AG04450 (cell line): ENCODE measurements around the gene KRT6B. TPM values are rescaled to one million over a fixed set of nuclear protein-coding genes. Genes with fewer than 3 reads are reported as not detected.

ENCODE experiments used
- CTCF ChIA-PET: fragments of 300-600, 350-600 bp; formaldehyde crosslinking; extraction: SDS; loops from one replicate; lab custom pipeline; 2022; ENCODE audit warnings: antibody characterized with exemption, inconsistent platforms; lab: Charles Lee
- POLR2A ChIA-PET: fragments of 350-600 bp; formaldehyde crosslinking; extraction: SDS; loops from one replicate; lab custom pipeline; 2021; ENCODE audit warnings: antibody characterized with exemption, inconsistent platforms; lab: Yijun Ruan, JAX
- DNase-seq: peaks from one replicate; pipeline ENCODE4 v3.0.0-alpha.2; 2011; ENCODE audit warnings: low read depth, low spot score
- H3K27ac ChIP-seq: one replicate; pipeline ENCODE4 v1.5.1; 2012; ENCODE audit warnings: low read depth, low read length, control low read depth
- H3K27me3 ChIP-seq: one replicate; pipeline ENCODE4 v1.6.0; 2012; ENCODE audit warnings: low read length; ENCODE audit not compliant: control insufficient read depth, insufficient read depth
- H3K4me3 ChIP-seq: 2 replicates; pipeline ENCODE4 v1.5.1; 2011; ENCODE audit warnings: mild to moderate bottlenecking, low read depth, low read length, control low read depth
- H3K9me3 ChIP-seq: 2 replicates; pipeline ENCODE4 v1.5.1; 2012; ENCODE audit warnings: low read length; ENCODE audit not compliant: control insufficient read depth, insufficient read depth
- polyA plus RNA-seq: library from polyadenylated mRNA; depleted of rRNA; stranded (reverse); fragments of >200 nt; gene quantifications from 2 replicates; pipeline ENCODE4 v1.2.3, GENCODE V29; 2011
- TF ChIP-seq, protein P1 (sequence below): IDR thresholded peaks from 2 replicates; pipeline ENCODE4 v1.5.1; 2011; ENCODE audit warnings: low read depth, low read length, control low read depth, inconsistent platforms

KRT6B gene
- polyA plus RNA-seq, 1 experiment, result not detected

- peaks cover 15% of the 10 kb centered on the region for H3K27me3 ChIP-seq
- CTCF ChIA-PET, result no interaction called here
These were observed 46.0 kb downstream of the KRT6B start, which contains the start of gene KRT82 for GRCh38 chr12:52405922-52406385. TSS of gene KRT82 (minus strand) at chr12:52406335. CDS start at chr12:52406277, 58 bp downstream.

GRCh38 chr12:52404951-52405350, 47.0 kb downstream of the KRT6B start:
- peaks cover 15% of the 10 kb centered on the region for H3K27me3 ChIP-seq
- TF ChIP-seq, protein P1, sequence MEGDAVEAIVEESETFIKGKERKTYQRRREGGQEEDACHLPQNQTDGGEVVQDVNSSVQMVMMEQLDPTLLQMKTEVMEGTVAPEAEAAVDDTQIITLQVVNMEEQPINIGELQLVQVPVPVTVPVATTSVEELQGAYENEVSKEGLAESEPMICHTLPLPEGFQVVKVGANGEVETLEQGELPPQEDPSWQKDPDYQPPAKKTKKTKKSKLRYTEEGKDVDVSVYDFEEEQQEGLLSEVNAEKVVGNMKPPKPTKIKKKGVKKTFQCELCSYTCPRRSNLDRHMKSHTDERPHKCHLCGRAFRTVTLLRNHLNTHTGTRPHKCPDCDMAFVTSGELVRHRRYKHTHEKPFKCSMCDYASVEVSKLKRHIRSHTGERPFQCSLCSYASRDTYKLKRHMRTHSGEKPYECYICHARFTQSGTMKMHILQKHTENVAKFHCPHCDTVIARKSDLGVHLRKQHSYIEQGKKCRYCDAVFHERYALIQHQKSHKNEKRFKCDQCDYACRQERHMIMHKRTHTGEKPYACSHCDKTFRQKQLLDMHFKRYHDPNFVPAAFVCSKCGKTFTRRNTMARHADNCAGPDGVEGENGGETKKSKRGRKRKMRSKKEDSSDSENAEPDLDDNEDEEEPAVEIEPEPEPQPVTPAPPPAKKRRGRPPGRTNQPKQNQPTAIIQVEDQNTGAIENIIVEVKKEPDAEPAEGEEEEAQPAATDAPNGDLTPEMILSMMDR, result no peak
- H3K4me3 ChIP-seq, result no peak overlapping the region
- H3K27ac ChIP-seq, result no peak overlapping the region
- CTCF ChIA-PET, result no interaction called here
- POLR2A ChIA-PET, result no interaction called here
- H3K9me3 ChIP-seq, result no peaks in the 10 kb centered on the region
- no peak for DNase-seq

More at GRCh38 chr12:52405922-52406385, 46.0 kb downstream of the KRT6B start, which contains the start of gene KRT82:
- H3K4me3 ChIP-seq, result no peak within 1 kb of the TSS
- DNase-seq, result no peak
- no peak within 1 kb of the TSS for H3K27ac ChIP-seq
- POLR2A ChIA-PET, result no interaction called here
- H3K9me3 ChIP-seq, result no peaks in the 10 kb centered on the region
- TF ChIP-seq, protein P1, result no peak

DNA sequence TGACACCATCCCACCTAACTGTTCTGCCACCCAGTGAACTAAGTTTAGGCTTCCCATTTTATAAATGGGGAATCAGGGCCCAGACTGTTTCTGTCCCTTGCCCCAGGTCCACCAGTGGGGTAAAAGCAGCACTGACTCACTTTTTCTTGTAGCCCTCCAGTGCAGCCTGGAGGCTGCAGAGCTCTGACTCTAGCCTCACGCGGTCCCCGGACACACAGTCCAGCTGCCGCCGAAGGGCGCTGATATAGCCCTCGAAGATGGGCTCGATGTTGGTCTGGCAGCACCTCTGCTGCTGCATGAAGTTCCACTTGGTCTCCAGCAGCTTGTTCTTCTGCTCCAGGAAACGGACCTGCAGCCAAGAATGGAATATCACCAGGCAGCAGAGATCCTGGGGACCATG, 48.4 kb downstream of the KRT6B start:
- H3K9me3 ChIP-seq, result no peaks in the 10 kb centered on the region
- DNase-seq, result no peak
- no peak overlapping the region for H3K27ac ChIP-seq
- no peak overlapping the region for H3K4me3 ChIP-seq
- TF ChIP-seq, protein P1, result no peak
- CTCF ChIA-PET, result no interaction called here
- POLR2A ChIA-PET, result no interaction called here
- H3K27me3 ChIP-seq, result peaks cover 15% of the 10 kb centered on the region

- DNase-seq, result no peak
- POLR2A ChIA-PET, result no interaction called here
- H3K9me3 ChIP-seq, result no peaks in the 10 kb centered on the region
- peaks cover 11% of the 10 kb centered on the region for H3K27me3 ChIP-seq
- H3K27ac ChIP-seq, result no peak overlapping the region
- H3K4me3 ChIP-seq, result no peak overlapping the region
- TF ChIP-seq, protein P1, result no peak
- CTCF ChIA-PET, result interaction anchor here (2.8 kb wide), 1 partner anchor 31 kb away, joined by 9 read pairs; no protein-coding TSS in a partner anchor
These were observed 48.9 kb downstream of the KRT6B start for GRCh38 chr12:52402873-52403540.

GRCh38 chr12:52402377-52402776, 49.6 kb downstream of the KRT6B start:
- no peak for DNase-seq
- Histone ChIP-seq H3K9me3 (no peaks in the 10 kb centered on the region), H3K27me3 (peaks cover 10% of the 10 kb centered on the region), H3K4me3 (no peak overlapping the region), H3K27ac (no peak overlapping the region)
- TF ChIP-seq, protein P1, result no peak
- ChIA-PET CTCF (interaction anchor here (2.8 kb wide), 1 partner anchor 30 kb away, joined by 9 read pairs; no protein-coding TSS in a partner anchor), POLR2A (no interaction called here)
